Prostate gland (tissue), 2 donors: Measurements from ENCODE around the gene PAX5. TPM values are rescaled to one million over a fixed set of nuclear protein-coding genes. Genes with fewer than 3 reads are reported as not detected.

ENCODE experiments used
- DNase-seq: peaks from one replicate; pipeline ENCODE4 v3.0.0-alpha.2; 2019; ENCODE audit warnings: low spot score
- H3K27ac ChIP-seq, 2 donors: fragments of 200-600 bp; sonication (generic); 2 replicates each; pipeline ENCODE4 v1.5.1; 2017 to 2019
- H3K27me3 ChIP-seq: fragments of 200-600 bp; sonication (generic); replicated peaks from 2 replicates; pipeline ENCODE4 v1.5.1; 2019; ENCODE audit not compliant: insufficient read depth
- H3K36me3 ChIP-seq, 2 donors: fragments of 200-600 bp; sonication (generic); 1 replicate in 1 of 2; 2 replicates in 1 of 2; pipeline versions ENCODE4 v1.5.1 to v1.8.1; 2017 to 2019
- H3K4me1 ChIP-seq: fragments of 200-600 bp; sonication (generic); replicated peaks from 2 replicates; pipeline ENCODE4 v1.5.1; 2019
- H3K4me3 ChIP-seq, 2 donors: fragments of 200-600 bp; sonication (generic); 2 replicates each; pipeline ENCODE4 v1.5.1; 2017 to 2019
- H3K9me3 ChIP-seq: fragments of 200-600 bp; sonication (generic); 2 replicates; pipeline ENCODE4 v1.5.1; 2017
- POLR2A ChIP-seq: fragments of 450-650 bp; IDR thresholded peaks from one replicate; pipeline ENCODE4 v1.6.1; 2016; ENCODE audit warnings: antibody characterized with exemption, mild to moderate bottlenecking
- POLR2AphosphoS5 ChIP-seq: sonication (generic); formaldehyde crosslinking; IDR thresholded peaks from one replicate; pipeline ENCODE4 v1.6.1; 2017; ENCODE audit warnings: antibody characterized with exemption
- WGBS: methylation state at CpG from one replicate; pipeline ENCODE4 v1.1.5; 2018; 5-methylcytosine and 5-hydroxymethylcytosine counted together
- intact Hi-C: fragments of 100-400 bp; cut with DNase I; formaldehyde crosslinking; loops from one replicate; pipeline ENCODE4 v1.14.2; 2022
- microRNA-seq: library from miRNA; unstranded; fragments of <30 nt; microRNA quantifications from one replicate; pipeline ENCODE4, GENCODE V29; 2016
- small RNA-seq, 2 donors: library from RNA; depleted of rRNA; stranded (forward); fragments of <200 nt; gene quantifications; one replicate each; pipeline ENCODE3, GENCODE V24; 2016
- total RNA-seq, 2 donors: library from RNA; depleted of rRNA; stranded (reverse); fragments of >200 nt; gene quantifications; one replicate each; pipeline ENCODE4 v1.1.0, GENCODE V29; 2016
- TF ChIP-seq, protein P1 (sequence below), 4 experiments: fragments of 200-600 bp in 2 of 4; fragments of 450-650 bp in 2 of 4; sonication (generic) in 2 of 4; IDR thresholded peaks; 1 replicate in 3 of 4; 2 replicates in 1 of 4; pipeline ENCODE4 v1.5.1; 2016 to 2019; ENCODE audit warnings: antibody characterized with exemption in 4 of 4, mild to moderate bottlenecking in 2 of 4, moderate library complexity in 2 of 4

The PAX5 gene
- total RNA-seq, 2 donors from 2014 or later = 0.05 to 0.11 TPM

DNA sequence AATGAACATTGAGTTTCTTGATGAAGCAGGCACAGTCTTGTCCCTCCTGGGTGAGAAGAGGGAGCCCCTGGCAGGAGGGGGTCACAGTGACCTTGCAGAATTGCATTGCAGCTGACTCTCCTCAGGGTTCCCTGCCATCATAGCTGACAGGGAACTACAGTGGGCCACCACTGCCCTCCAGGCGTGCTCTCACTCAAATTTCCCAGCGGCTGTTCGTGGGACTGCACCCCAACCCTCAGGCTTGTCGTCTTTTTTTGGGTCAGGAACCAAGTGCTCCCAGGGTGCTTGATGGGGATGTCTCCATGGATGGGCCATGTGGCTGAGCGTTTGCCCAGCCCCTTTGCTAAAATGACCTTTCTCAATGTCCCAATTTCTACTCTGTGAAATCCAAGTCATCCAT lies 245.5 kb downstream of the PAX5 start:
- H3K36me3 ChIP-seq = no peaks in the 10 kb centered on the region
- H3K9me3 ChIP-seq = no peaks in the 10 kb centered on the region
- 20% methylated on average over 5 of the region's 5 CpGs for WGBS
- H3K27me3 ChIP-seq = no peaks in the 10 kb centered on the region
- no peak overlapping the region for H3K27ac ChIP-seq
- DNase-seq = no peak
- TF ChIP-seq, protein P1, sequence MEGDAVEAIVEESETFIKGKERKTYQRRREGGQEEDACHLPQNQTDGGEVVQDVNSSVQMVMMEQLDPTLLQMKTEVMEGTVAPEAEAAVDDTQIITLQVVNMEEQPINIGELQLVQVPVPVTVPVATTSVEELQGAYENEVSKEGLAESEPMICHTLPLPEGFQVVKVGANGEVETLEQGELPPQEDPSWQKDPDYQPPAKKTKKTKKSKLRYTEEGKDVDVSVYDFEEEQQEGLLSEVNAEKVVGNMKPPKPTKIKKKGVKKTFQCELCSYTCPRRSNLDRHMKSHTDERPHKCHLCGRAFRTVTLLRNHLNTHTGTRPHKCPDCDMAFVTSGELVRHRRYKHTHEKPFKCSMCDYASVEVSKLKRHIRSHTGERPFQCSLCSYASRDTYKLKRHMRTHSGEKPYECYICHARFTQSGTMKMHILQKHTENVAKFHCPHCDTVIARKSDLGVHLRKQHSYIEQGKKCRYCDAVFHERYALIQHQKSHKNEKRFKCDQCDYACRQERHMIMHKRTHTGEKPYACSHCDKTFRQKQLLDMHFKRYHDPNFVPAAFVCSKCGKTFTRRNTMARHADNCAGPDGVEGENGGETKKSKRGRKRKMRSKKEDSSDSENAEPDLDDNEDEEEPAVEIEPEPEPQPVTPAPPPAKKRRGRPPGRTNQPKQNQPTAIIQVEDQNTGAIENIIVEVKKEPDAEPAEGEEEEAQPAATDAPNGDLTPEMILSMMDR (IDR thresholded peaks at IDR 0.05) = no peak
- no peak for TF ChIP-seq POLR2AphosphoS5
- H3K4me1 ChIP-seq = no peaks in the 10 kb centered on the region
- H3K4me3 ChIP-seq = no peak overlapping the region
- intact Hi-C loops = loop anchor here (10.0 kb wide), 1 partner anchor 74 kb away; no protein-coding TSS in a partner anchor

DNA sequence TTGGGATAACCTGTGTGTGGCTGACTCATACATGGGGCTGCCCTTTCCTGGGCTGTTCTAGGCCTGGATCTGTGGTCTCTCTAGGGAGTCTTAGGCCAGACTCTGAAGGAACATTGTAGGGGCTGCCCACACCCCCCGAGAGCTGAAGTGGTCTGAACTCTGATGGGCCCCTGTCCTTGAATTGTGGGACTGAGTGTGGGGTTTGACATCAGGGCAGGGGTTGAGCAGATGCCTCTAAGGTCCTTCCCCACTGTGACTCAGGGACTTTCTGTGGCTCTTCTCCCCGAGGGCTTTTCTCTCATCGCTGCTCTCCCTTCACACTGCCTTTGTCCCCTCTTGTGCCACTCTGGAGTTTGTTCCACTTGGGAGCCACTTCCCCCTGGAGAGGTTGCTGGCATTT lies 246.4 kb downstream of the PAX5 start:
- no peak for DNase-seq
- Histone ChIP-seq H3K9me3 (no peaks in the 10 kb centered on the region), H3K4me1 (no peaks in the 10 kb centered on the region), H3K4me3 (no peak overlapping the region), H3K27ac (no peak overlapping the region), H3K27me3 (no peaks in the 10 kb centered on the region), H3K36me3 (no peaks in the 10 kb centered on the region)
- TF ChIP-seq POLR2A (no peak), POLR2AphosphoS5 (no peak)
- TF ChIP-seq, protein P1 (IDR thresholded peaks at IDR 0.05) = no peak
- 62% methylated on average over 3 of the region's 3 CpGs for WGBS
- intact Hi-C loops = loop anchor here (10.0 kb wide), 1 partner anchor 73 kb away; no protein-coding TSS in a partner anchor

Small RNA genes within 50 kb of the gene (microRNA-seq; reads per million reads assigned to microRNA genes)
- gene MIR4475 (not detected), gene MIR4476 (not detected), gene MIR4540 (not detected)

Small RNA genes within 50 kb of the gene (small RNA-seq; reads per million reads assigned to genes)
- 0 reads per million in 2 donors for gene MIR4475
- gene MIR4476 = 0 reads per million in 2 donors
- 0 reads per million in 2 donors for gene MIR4540

Other genes with a start within 250 kb of the PAX5 start
- 10 to 100 TPM; 12.7 to 14.2 TPM for gene ZCCHC7, start 86.3 kb upstream of the PAX5 start, total RNA-seq